Amniotic stem cell (primary cell): ENCODE data around the gene GOPC.
"Not testable (repeated sequence)": the region's sequence is repeated elsewhere in the genome, so short reads cannot be mapped to it uniquely, and the experiment has no call there.

Experiments
- DNase-seq: peaks from one replicate; lab custom pipeline; 2025; lab: John Stamatoyannopoulos, UW

The GOPC gene

DNA sequence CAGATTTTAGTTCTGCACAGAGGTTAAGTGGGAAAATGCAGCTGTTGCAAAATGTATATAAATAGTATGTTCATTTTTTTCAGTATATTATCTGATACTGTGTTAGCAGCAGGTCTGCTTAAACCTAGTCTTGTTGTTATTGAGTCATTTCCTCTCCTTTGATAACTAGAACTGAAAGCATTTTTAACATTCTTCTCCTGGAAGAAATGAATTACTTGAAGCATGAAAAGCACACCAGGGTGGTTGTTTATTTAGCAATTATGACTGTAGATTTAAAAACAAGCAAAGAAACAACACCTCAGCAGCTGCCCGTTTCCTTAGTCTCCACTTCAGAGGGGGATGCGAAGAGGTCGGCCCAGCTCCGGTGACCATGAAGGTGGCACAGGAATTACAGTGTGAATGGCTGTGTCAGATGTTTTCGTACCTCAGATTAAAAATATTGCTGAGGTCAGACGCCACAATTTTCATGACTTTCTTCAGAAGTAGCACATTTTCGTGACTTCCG, 53.5 kb downstream of the GOPC start:
- no peak for DNase-seq

DNA sequence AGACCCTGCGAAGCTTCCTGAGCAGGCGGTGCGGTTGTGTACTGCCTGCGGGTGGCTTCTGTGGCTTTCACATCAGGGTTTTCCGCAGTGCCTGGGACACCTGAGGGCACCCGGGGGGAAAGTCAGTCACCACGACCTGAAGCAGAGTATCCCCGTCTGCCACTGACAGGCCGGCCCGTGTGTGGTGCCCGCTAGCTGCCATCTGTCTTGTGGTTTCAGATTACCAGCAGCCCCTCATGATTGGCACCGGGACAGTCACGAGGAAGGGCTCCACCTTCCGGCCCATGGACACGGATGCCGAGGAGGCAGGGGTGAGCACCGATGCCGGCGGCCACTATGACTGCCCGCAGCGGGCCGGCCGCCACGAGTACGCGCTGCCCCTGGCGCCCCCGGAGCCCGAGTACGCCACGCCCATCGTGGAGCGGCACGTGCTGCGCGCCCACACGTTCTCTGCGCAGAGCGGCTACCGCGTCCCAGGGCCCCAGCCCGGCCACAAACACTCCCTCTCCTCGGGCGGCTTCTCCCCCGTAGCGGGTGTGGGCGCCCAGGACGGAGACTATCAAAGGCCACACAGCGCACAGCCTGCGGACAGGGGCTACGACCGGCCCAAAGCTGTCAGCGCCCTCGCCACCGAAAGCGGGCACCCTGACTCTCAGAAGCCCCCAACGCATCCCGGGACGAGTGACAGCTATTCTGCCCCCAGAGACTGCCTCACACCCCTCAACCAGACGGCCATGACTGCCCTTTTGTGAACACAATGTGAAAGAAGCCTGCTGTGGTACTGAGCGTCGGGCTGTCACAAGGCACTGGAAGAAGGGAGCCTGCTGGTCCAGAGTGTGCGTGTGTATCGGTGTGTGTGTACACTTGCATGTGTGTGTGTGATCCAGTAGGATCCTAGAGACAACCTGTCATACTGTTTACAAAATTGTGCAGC, 54.4 kb downstream of the GOPC start:
- DNase-seq = no peak

DNA sequence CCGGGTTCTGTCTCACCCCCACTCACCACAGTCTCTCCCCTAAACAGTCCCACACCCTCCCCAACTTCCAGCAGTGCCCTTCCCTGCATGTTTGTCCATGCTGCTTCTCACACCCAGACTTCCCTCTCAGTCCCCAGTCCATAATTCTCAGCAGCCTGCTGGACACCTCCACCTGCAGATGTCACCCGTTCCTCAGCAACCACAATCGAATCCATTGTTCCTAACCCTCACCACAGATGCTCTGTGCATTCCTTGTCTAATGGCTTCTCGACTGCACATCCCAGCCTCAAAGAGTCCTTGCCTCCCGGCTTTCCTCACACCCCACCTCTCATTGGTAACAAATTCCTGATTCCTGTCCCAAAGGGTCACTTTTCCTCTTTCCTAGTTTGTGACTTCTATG, 55.6 kb downstream of the GOPC start:
- no peak for DNase-seq

DNA sequence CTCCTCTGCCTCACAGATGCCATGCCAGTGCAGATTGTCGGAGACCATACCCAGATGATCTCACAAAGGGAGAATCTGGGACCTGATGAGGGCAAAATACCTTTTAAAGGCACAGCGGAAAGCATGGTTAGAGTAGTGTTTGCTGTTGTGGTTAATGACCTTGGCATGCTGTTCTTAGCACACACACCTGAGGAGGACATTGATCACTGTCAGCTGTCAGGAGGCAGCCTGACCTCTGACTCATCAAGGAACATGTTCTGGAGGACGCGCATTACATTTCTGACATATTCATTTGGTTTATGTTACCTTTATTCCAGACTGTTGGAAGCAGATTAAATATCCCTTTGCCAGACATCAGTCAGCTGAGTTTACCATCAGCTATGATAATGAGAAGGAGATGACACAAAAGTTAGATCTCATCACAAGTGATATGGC, 57.1 kb downstream of the GOPC start:
- no peak for DNase-seq

DNA sequence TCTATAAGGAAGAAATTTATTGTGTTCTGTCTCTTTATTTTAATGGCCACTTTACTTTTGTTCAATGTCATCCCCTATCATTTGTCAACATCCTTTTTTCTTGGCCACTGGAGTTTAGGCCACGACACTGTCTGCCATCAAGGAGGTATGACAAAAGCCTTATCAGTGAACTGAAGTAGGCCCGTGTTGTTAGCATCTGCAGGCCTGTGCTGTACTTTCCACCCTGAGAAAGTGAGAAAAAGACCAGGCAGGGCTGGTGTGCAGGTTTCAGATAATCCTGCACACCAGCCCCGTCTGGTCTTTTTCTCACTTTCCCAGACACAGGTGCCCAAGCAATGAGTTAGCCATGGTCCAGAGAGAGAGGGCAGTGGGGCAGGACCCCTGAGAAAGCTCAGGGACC, 57.6 kb downstream of the GOPC start:
- DNase-seq = no peak

DNA sequence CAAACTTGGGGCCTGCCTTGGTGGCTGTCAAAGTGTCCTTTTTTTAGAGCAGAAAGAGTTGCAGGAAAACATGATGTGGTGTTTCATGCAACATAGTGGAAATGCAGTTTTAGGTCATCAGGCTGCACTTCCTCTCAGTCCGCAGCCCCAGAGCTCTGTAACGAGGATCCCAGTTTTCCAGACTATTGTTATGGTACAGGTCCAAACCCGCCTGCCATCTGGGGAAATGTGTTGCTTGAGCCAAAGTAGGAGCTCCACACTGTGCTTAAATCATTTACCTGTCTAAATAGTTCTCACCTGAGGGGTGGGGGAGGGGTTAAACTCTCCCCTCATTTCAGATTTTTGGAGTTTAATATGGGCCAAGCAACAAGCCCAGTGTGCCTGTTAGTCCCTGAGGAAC, 59.8 kb downstream of the GOPC start:
- no peak for DNase-seq

DNA sequence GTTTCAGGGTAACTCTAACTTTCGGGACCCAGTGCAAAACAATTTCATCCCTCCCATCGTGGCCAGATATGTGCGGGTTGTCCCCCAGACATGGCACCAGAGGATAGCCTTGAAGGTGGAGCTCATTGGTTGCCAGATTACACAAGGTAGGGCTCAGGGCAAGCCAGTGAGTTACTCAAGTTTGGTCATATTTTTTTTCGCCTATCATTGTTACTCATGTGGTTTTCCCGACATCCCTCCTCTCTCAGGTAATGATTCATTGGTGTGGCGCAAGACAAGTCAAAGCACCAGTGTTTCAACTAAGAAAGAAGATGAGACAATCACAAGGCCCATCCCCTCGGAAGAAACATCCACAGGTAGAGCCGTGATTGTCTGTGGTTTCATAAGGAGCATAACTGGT, 61.6 kb downstream of the GOPC start:
- DNase-seq = no peak

DNA sequence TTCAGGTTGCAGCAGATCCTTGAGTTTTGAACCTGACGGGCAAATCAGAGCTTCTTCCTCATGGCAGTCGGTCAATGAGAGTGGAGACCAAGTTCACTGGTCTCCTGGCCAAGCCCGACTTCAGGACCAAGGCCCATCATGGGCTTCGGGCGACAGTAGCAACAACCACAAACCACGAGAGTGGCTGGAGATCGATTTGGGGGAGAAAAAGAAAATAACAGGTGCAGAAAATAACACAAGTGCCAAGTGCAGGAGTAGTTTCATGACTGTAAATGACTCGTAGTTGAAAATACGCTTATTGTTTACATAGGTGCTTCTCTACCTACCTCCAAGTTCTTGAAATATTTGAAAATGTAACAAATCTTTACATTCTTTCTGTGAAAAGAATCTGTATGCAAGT, 63.7 kb downstream of the GOPC start:
- DNase-seq = no peak

DNA sequence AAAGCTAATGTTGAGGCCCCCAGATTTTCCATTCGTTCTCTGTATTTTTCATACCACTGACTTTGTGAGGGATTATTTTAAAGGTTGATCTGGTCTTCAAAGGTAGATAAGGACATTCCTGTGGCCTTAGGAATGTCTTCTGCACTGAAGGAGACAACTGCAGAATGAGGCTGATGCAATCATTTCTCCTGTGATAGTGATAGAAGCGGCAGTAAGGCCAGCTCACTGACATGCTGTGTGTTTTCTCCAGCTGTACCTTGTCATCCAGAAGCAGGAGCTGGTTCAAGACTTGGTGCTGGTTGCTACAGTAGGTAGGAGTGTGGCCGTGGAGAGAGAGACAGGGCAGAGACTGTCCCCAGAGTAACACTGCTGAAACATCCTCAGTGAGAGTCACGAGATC, 66.0 kb downstream of the GOPC start:
- DNase-seq = no peak

DNA sequence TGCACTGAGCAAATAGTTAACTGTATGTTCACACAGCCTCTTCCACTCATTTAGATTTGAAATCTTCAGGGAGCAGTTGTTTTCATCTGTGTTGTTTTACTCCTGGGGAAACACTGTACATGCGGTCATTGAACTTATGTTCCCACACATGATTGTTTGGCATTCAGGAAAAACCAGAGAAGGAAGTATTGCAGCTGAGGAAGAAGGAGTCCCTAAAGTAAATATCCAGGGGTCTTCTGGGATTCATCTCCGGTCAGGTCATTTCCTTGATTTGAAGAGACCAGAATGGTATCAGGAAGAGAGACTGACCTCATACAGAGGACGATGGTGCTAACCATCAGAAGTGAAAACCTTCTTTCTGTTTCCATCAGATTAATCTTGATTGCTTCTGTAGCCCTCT, 67.3 kb downstream of the GOPC start:
- no peak for DNase-seq

DNA sequence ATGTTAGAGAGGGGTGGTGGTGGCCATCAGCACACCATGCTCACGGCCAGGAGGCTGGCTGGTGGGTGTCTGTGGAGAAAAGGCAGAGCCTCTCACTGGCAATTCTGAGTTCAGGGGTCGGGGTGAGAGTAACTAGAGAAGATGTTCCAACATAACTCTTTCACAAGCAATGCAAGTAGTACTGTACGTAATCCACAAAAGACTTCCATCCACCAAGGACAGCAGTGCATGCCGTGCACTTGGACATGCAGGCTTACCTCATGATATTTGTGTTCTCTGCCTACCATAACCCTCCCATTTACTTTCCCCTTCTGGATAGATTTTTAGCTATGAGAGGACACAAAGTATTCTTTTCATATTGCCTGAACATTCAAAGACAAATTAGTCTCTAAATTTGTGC, 68.5 kb downstream of the GOPC start:
- no peak for DNase-seq

DNA sequence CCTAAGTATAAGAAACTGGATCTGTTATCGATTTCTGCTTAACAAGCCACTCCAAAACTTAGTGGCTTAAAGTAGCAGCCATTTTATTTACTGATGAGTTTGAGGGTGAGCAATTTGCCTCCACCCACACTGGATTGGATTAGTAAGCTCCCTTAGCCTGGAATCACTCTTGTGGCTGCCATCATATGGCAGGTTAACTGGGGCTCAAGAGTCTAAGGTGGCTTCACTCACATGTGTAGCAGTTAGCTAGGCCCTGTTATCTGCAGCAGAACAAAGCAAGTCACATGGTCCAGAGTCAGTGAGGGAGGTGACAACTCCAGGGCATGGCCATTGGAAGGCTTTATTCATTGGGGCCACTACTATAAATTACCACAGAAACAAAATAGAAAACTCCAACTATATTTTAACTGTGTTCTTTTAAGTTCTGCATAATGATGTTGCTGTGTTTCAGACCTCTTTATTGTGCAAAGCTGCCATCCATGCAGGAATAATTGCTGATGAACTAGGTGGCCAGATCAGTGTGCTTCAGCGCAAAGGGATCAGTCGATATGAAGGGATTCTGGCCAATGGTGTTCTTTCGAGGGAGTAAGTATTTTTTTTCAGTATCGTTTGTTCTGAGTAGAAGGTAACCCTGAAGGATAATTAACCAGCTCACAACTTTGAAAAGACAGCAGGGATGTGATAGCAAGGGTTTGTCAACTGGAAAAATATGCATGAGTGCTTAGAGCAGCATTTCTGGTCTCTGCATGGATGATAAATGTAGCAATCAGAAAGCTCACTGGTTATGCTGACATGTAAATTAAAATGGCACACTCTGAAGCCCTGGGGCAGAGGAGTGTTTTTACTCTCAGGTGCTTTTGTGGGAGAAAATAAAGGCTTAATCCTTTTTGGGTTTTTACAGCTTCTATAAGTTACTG, 70.2 kb downstream of the GOPC start:
- DNase-seq = no peak

DNA sequence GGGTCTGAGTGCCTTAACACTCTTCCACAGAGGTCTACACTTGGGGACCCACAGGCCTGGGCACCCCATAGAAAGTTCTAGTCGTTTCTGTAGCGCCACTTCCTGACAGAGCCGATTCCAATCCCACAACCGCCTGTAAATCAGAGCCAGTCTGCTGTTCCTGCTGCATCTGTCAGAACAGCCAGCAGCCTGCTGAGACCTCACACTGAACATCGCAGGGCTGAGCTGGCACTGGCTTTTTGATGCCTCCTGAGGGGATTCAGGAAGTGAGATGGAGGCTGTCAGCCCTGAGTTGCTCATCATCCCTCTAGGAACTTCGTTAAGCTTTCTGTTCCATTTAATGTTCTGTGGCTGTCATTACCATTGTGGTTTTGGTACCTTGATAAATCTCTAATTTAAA, 71.0 kb downstream of the GOPC start:
- DNase-seq = no peak

DNA sequence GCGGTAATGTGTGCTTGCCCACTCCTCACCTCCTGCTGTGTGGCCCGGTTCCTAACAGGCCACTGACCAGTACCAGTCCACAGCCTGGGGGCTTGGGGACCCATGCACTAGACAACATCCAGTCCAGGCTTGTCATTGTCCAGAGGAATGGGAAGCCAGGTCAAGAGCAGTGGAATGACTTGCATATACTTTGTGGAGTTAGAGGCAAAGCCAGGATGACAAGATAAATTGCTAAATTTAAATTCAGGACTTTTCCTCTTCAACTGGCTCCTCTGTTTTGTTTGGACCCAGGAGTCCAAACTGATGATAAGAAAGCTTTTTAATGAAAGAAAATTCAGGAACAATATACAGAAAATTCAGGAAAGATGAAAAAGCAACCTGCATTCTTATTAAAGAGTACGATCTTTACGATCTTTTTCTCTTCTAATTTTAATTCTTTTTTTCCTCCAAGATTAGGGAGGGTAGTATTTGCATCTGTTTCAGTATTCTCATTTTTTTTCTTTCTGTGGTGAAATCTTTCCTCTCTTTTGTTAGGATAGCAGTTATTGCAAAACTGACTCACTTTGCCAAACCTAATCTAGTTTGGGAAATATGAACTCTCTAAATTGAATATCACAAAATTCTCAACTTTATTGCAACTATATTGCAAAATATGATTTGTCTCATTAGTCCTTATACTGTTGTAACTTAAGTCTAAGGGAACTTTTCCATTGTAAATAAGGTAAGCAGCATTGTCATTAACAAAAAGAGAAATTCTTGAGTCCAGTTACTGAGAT, 71.7 kb downstream of the GOPC start:
- no peak for DNase-seq

DNA sequence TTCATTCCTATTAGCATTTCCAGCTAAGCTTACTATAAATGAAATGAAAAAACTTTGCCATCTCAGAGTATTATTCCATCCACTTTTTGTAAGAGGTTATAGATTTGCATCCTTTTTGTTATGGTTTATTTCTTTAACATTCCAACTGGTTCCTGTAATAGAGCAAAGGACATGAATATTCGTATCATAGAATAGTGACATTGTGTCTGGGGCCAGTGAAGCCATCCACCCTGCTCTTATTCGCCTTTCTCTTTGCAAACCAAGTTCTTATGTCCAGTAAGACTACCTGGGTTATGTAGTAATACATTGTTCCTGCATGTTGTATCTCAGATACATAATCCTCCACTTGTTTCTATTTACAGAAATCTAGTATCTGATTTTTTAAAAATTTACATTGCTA, 76.7 kb downstream of the GOPC start:
- no peak for DNase-seq

DNA sequence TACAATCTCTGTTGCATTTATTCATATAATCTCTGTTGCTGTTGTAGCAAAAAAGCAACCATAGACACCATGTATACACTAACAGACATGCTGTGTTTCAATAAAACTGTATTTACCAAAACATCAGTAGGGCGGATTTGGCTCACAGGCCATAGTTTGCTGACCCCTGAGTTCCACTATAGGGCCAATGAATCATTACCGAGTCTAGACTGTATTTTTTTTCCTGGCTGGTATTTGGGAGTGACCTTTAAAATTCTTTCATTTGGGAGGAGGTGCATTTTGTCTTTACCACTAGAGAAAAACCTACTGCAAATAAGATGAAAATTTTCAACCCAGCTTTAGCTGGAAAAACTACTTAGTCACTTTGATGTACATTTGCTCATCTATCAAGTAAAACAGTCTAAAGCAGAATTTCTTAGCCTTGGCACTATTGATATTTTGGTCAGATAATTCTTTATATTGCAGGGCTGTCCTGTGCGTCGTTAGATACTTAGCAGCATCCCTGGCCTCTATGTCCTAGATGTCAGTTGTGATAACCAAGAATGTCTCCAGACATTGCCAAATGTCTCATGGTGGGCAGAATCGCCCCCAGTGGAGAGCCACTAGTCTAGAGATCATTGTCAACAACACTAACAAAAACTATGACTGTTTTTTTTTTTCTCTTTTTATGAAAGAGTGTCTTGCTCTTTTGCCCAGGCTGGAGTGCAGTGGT, 80.4 kb downstream of the GOPC start:
- DNase-seq = no peak

DNA sequence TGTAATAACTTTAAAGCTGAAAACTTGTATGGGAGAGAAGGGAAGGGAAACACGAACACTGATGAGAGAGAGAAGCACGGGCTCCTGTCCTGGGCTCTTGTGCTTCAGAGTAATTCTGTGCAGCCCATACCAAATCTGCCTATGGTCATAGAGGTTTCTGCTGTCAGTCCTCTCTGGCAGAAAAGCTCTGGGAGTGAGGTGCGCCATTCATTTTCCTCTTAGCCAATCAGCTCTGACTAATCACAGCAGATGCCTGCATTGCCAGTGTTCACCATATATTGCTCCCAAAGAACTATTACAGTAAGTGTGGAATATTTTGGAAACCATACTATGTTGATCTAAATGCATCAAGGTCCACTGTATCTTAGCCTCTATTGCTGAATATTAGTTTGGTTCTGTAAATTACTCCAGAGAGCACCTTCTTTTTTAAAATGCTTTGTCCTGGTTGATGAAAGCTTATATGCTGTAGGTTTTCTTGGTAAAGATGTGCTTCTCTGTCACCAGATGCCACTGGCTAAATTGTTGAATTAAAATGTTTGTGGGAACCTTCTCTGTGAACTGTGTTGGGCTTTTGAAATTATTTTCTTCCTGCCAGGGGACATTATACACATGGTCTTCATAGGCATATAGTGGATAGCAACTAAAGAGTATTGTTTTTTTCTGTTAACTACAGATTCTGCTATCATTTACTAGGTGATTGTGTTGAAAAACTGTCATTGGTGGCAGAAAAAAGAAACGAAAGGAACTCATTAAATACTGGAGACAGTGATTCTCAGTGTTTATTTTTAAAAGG, 81.5 kb downstream of the GOPC start:
- DNase-seq = no peak

DNA sequence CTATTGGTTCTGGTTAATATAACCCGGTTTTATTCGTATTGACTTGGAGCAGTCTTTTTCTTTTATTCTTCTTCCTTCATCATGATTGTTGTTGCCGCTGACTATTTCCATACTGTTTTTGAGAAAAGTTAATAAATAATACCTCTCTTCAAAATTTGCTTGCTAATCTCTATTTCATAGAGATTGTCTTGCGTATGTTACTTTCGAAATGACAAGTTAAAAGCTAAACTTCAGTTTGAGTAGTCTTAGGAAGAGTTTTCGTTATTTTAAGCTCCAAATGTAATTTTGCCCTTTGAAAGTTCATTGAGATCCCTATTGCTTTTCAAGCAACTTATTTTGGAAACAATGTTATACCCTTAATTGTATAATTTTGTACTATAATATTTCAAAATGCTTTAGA, 83.4 kb downstream of the GOPC start:
- DNase-seq = no peak

DNA sequence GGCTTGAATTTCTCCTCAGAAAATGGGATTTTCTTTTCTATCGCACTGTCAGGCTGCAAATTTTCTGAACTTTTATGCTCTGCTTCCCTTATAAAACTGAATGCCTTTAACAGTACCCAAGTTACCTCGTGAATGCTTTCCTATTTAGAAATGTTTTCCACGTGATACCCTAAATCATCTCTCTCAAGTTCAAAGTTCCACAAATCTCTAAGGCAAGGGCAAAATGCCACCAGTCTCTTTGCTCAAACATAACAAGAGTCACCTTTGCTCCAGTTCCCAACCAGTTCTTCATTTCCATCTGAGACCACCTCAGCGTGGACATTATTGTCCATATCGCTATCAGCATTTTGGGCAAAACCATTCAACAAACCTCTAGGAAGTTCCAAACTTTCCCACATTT, 84.3 kb downstream of the GOPC start:
- not testable (repeated sequence) for DNase-seq

DNA sequence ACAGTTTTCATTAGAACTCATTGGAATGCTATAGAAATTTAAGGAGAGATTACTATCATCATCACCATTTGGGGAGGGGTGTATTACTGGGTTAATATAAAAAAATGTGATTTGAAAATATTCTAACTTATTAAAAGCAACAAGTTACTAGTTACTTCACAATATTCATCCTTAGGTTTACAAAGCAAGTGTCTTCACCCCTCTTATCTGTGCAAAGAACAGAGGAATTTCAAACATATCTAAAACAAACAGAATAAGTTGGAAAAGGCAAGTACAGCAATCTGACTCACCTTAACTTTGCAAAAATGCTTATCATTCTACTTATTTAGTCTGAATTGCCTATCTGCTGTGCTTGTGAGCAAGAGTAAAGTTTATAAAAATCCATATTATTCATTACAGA, 87.0 kb downstream of the GOPC start:
- DNase-seq = no peak

DNA sequence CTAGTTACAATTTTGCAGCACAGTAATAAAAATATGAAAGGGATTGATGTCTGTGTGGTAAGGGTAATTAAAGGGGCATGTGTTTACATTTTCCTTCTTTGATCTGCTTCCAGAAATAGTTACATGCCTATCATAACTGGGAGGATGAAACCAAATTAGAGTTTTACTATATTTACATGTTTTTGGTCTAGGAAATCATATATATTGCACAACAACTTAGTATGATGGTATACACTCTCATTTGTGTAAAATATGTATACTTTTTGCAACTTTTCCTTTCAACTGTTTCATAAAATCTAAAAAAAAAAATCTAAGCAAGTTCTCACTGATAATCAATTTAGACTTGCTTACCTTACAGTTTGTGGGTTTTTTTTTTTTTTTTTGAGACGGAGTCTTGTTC, 87.7 kb downstream of the GOPC start:
- DNase-seq = no peak
